Globus pallidus (tissue), 1 donor: Measurements from ENCODE around the gene EIF4B.
"Not testable (repeated sequence)": the region's sequence is repeated elsewhere in the genome, so short reads cannot be mapped to it uniquely, and the experiment has no call there.

Experiments
- DNase-seq: peaks from one replicate; pipeline ENCODE4 v3.0.0-alpha.2; 2015; ENCODE audit warnings: low spot score

The EIF4B gene

DNA sequence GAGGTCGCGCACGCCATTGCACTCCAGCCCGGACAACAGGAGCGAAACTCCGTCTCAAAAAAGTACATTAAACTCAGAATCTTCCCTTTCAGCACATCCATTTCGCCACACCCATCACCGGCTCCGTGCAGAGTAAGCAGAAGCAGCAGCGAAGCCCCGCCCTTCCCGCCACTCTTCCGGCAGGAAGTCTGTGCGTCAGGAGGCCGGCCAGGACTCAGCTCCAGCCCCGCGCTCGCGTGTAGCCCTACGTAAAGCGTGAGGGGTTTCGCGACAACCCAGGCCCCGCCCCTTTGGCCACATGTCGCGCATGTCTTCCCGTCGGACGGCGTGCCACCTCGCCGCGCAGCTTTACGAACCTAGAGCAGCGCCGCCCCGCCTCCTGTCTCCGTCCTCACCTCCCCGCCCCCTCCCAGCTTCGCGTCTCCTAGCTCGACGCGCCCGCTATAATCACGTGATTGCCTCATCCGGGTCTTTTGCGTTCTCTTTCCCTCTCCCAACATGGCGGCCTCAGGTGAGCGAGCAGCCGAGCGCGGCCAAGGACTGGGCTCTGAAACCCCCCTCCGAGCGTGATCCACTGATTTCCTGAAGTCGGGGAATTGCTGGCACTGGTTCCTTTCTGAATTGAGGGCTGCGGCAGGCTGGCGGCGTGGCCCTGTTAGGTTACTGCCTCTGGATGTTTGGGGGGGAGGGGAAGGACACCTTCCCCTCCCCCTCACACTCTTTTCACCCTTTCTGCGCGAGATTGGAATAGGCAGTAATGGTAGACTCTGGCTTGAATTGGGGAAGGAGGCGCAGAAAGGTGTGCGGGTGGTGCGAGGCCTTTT, at the start of gene EIF4B:
Gene EIF4B, plus strand, starts transcription at position 471 of the 824 bp plus-strand sequence. Its CDS starts 28 bp downstream, at position 499.
- DNase-seq = peak; percentile 98

DNA sequence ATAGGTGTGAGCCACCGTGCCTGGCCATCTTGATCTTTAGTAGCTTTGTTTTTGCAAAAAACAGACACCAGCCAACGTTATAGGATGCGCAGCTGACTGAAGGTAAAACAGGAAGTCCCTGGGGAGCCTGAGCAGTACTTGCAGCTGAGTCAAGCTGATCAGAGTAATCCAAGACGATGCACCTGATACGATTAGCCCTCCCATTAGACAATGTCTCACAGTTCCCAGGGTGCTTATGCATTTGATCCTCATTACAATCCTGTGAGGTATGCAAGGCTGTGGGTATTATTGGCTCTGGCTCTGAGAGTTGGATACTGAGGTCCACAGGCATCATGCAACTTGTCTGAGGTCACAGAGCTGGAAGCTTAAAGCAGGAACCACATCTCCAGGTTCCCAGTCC, 49.3 kb upstream of the EIF4B start:
- no peak for DNase-seq

GRCh38 chr12:52964556-52965336, 41.5 kb upstream of the EIF4B start:
- no peak for DNase-seq

GRCh38 chr12:52965337-52965731, 40.9 kb upstream of the EIF4B start:
- no peak for DNase-seq

- DNase-seq = no peak
These were observed 37.0 kb upstream of the EIF4B start for GRCh38 chr12:52969166-52969795.

DNA sequence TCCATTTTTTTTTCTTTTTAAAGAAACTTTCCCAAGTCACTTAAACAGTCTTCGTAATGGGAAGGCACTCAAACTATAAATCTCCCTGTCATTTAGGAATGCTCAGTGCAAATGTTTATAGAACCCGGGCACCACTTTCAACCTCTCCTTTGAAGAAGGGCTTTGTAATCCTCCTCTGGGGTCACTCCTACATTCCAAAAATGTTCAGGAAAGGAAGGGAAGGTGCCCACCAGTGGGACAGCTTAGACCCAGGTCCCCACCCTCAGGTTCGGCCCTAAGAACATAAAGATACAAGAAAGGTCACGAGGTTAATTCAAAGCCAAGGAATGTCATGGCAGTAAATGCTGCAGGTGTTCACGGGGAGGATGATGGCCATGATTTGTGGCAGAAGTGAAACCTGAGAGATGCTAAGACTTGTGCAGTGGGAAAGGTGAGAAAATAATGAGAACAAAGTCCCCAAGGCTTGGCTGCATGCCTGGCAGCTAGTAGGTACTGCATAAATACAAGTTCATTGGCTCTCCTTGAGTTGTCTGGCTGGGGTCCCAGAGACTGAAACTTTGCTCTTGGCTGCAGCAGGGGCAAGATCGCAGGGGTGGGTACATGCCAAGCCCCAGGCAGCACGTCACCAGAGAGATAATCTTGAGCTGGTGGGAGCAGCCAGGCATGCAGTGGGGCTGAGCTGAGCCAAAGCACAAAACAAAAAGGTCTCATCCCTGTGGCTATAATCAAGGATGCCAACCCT, 36.3 kb upstream of the EIF4B start:
- no peak for DNase-seq

- DNase-seq = no peak
These were observed 34.5 kb upstream of the EIF4B start for GRCh38 chr12:52971679-52972329.

GRCh38 chr12:52975204-52975603, 31.1 kb upstream of the EIF4B start:
- no peak for DNase-seq

DNA sequence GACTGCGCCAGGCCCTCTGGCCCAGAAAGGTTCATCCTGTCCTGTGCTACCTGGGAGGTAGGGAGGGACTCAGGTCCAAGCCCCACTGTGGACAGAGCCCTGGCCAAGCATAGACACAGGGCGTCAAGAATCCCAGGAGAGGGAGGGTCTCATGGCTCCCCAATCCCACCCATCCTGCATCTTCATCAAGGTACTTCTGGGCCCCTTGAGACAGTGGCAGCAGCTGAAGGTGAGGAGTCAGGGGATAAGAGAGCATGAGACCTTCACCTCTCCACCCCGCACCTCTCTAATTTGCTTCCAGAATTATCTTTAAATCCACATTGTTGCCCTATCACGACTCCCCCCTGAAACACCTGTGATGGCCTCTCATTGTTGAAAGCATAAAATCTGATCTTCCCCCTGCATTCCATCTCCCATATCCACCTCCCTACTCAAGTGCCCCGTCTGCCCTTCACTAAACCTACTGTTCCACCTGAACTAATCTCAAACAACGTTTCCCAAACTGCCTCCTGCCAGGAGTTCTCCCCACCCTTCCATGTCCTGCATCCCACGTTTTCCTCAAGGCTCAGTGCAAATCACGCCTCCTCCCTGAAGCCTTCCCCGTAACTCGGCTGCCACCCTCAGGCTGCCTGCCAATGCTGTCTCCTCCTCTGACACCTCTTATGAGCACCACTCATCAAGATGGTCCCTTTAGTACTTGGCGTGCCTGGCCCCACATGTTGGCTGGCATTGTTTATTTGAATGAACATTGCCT, 30.3 kb upstream of the EIF4B start:
- DNase-seq = no peak

DNA sequence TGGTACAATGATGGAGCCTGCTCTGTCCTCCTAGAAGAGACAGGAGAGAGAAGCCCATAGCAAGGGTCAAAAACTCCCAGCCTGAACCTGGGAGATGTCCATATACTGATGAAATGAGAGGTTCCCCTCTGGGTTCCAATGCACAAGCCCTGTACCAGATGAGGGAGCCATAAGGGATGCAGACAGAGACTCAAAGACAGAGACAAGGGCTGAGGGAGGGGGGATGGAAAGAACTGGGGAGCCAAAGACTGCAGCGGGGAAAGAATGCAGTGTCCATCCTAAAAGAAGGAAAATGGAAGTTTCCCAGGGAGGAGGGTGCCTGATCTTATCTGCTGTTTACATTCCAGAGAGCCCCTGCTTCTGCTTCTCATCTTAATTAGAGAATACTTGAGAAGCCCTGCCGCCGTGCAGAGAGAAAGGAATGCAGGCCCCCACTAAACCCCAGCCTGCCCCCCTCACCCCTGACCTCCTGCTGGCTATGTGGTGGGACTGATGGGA, 29.6 kb upstream of the EIF4B start:
- no peak for DNase-seq

DNA sequence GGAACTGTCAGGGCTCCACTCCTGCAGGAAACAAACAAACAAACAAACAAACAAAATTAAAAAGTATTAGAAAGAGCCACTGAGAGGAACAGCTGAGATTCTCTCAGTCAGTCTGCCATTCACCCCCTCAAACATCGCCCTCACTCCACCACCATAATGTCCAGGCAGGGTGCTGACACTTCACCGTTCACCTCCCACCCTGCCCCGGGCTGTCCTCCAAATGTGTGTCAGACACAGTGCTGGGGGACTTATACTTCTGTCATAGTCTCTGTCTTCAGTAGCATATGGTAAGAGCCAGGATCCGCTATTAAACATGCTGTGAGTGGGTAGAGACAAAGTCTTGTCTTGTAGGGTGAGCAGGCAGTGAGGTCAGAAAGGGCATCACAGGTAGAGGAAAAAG, 29.1 kb upstream of the EIF4B start:
- DNase-seq = no peak

- DNase-seq = no peak
These were observed 26.1 kb upstream of the EIF4B start for GRCh38 chr12:52980096-52980649.

GRCh38 chr12:52980650-52981423, 25.4 kb upstream of the EIF4B start:
- DNase-seq = peak; percentile 89

GRCh38 chr12:52984136-52984535, 22.1 kb upstream of the EIF4B start:
- no peak for DNase-seq

DNA sequence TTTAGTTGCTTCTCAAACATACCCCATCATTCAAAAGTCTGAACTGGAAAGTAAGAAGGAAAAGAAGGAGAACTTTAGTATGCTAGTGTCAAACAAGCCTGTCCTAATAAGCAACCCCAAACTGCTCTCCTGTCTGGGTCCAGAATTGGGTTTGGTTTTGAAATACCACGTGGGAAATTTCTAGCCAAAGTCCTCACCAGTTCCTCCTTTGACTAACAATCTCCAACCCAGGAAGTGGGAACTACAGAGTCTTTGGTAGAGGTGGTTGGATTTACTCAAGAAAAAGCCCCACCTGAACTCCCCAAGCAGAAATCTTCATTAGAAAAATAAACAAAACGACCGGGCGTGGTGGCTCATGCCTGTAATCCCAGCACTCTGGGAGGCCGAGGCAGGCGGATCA, 17.4 kb upstream of the EIF4B start:
- no peak for DNase-seq

- no peak for DNase-seq
These were observed 16.1 kb upstream of the EIF4B start for GRCh38 chr12:52990206-52990605.

GRCh38 chr12:52992240-52992639, 14.0 kb upstream of the EIF4B start:
- DNase-seq = not testable (repeated sequence)

DNA sequence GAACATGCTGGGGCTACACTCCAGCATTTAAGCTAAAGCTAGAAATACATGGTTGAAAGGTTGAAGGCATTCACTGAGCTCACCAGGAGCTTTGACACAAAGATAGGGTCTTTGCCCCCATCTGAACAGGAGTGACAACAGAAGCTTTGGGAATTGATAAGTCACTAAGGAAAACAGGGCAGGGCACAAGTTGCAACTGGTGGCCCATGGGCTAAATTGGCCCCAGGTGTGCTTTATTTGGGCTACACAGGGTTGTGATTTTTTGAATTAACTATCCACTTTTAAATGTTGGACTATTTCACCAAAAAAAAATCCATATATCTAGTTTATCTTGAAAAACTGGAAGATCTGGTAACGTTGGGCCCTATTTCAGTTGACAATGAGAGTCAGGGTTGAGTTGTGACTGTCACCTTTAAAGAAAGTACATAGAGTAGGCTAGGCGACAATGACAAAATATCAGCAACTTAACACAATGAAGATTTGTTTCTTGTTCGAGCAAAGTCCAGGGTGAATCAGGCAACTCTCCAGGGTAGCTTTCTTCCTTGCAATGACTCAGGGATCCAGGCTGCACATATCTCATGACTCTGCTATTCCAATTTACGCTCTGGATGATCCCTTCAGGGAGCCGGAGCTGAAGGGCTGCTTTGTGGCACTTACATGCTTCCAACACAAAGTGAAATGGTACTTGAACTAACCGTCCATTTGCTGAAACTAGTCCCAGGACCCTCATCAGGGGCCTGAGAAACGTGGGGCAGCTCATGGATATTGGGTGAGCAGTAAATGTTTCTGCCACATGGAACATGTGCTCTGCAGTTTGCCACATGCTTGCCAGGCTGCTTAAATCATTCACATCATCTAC, 13.3 kb upstream of the EIF4B start:
- no peak for DNase-seq

GRCh38 chr12:52993558-52993869, 12.7 kb upstream of the EIF4B start:
- DNase-seq = no peak
